Neural cell (in vitro differentiated cells): Measurements from ENCODE around the gene PPP1R36.

ENCODE experiments used
- EP300 ChIP-seq: fragments of 450-650 bp; conservative IDR thresholded peaks from 2 replicates; pipeline ENCODE4 v1.6.1; 2014; ENCODE audit warnings: antibody characterized with exemption, mild to moderate bottlenecking, moderate library complexity; ENCODE audit not compliant: poor library complexity, severe bottlenecking
- EZH2 ChIP-seq: fragments of 200-600, 300-800 bp; shearing (Covaris generic), sonication (generic); IDR thresholded peaks from 2 replicates; pipeline ENCODE4 v1.6.1; 2014; ENCODE audit warnings: antibody characterized with exemption, low read length, borderline replicate concordance, mild to moderate bottlenecking; ENCODE audit not compliant: insufficient read depth, poor library complexity, severe bottlenecking
- MXI1 ChIP-seq: fragments of 450-650 bp; conservative IDR thresholded peaks from 2 replicates; pipeline ENCODE4 v1.6.1; 2014; ENCODE audit warnings: antibody characterized with exemption, mild to moderate bottlenecking; ENCODE audit not compliant: poor library complexity, severe bottlenecking
- POLR2AphosphoS5 ChIP-seq: IDR thresholded peaks from 2 replicates; pipeline ENCODE4 v1.6.1; 2012
- RAD21 ChIP-seq: fragments of 450-650 bp; conservative IDR thresholded peaks from 2 replicates; pipeline ENCODE4 v1.6.1; 2014; ENCODE audit warnings: antibody characterized with exemption, mild to moderate bottlenecking, moderate library complexity
- SMC3 ChIP-seq: fragments of 450-650 bp; conservative IDR thresholded peaks from 2 replicates; pipeline ENCODE4 v1.6.1; 2014; ENCODE audit warnings: antibody characterized with exemption, mild to moderate bottlenecking, moderate library complexity; ENCODE audit not compliant: poor library complexity
- TAF1 ChIP-seq: IDR thresholded peaks from 2 replicates; pipeline ENCODE4 v1.6.1; 2012; ENCODE audit warnings: low read depth
- TF ChIP-seq, protein P1 (sequence below): fragments of 450-650 bp; IDR thresholded peaks from 2 replicates; pipeline ENCODE4 v1.5.1; 2014; ENCODE audit warnings: antibody characterized with exemption, mild to moderate bottlenecking, moderate library complexity; ENCODE audit not compliant: poor library complexity, severe bottlenecking
- TF ChIP-seq, protein P2 (sequence below): IDR thresholded peaks from 2 replicates; pipeline ENCODE4 v1.6.1; 2012; ENCODE audit warnings: borderline replicate concordance

- TF ChIP-seq, protein P1, sequence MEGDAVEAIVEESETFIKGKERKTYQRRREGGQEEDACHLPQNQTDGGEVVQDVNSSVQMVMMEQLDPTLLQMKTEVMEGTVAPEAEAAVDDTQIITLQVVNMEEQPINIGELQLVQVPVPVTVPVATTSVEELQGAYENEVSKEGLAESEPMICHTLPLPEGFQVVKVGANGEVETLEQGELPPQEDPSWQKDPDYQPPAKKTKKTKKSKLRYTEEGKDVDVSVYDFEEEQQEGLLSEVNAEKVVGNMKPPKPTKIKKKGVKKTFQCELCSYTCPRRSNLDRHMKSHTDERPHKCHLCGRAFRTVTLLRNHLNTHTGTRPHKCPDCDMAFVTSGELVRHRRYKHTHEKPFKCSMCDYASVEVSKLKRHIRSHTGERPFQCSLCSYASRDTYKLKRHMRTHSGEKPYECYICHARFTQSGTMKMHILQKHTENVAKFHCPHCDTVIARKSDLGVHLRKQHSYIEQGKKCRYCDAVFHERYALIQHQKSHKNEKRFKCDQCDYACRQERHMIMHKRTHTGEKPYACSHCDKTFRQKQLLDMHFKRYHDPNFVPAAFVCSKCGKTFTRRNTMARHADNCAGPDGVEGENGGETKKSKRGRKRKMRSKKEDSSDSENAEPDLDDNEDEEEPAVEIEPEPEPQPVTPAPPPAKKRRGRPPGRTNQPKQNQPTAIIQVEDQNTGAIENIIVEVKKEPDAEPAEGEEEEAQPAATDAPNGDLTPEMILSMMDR = no peak
- TF ChIP-seq SMC3 = no peak
- no peak for TF ChIP-seq RAD21
- TF ChIP-seq TAF1 = no peak
- no peak for TF ChIP-seq EZH2
- TF ChIP-seq POLR2AphosphoS5 = no peak
- TF ChIP-seq, protein P2, sequence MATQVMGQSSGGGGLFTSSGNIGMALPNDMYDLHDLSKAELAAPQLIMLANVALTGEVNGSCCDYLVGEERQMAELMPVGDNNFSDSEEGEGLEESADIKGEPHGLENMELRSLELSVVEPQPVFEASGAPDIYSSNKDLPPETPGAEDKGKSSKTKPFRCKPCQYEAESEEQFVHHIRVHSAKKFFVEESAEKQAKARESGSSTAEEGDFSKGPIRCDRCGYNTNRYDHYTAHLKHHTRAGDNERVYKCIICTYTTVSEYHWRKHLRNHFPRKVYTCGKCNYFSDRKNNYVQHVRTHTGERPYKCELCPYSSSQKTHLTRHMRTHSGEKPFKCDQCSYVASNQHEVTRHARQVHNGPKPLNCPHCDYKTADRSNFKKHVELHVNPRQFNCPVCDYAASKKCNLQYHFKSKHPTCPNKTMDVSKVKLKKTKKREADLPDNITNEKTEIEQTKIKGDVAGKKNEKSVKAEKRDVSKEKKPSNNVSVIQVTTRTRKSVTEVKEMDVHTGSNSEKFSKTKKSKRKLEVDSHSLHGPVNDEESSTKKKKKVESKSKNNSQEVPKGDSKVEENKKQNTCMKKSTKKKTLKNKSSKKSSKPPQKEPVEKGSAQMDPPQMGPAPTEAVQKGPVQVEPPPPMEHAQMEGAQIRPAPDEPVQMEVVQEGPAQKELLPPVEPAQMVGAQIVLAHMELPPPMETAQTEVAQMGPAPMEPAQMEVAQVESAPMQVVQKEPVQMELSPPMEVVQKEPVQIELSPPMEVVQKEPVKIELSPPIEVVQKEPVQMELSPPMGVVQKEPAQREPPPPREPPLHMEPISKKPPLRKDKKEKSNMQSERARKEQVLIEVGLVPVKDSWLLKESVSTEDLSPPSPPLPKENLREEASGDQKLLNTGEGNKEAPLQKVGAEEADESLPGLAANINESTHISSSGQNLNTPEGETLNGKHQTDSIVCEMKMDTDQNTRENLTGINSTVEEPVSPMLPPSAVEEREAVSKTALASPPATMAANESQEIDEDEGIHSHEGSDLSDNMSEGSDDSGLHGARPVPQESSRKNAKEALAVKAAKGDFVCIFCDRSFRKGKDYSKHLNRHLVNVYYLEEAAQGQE = no peak
- no peak for TF ChIP-seq MXI1
- no peak for TF ChIP-seq EP300
These were observed 44.7 kb downstream of the PPP1R36 start for GRCh38 chr14:64594438-64594837.
